K562 (cell line): ENCODE measurements around the gene MLH1. TPM values are rescaled to one million over a fixed set of nuclear protein-coding genes. Genes with fewer than 3 reads are reported as not detected.
A peak's percentile ranks its signal among the peaks of the same experiment; 100 is the strongest.

Experiments used
- CBFB ChIP-seq: sonication (generic); formaldehyde crosslinking; IDR thresholded peaks from 2 replicates; pipeline ENCODE4 v1.4.0; 2020; ENCODE audit warnings: mild to moderate bottlenecking, missing genetic modification reagents
- EP400 ChIP-seq: fragments of 450-650 bp; IDR thresholded peaks from 2 replicates; pipeline ENCODE4 v1.6.1; 2017; ENCODE audit warnings: antibody characterized with exemption, mild to moderate bottlenecking, moderate library complexity
- ESRRB ChIP-seq: fragments of 250-450 bp; sonication (Bioruptor Pico); IDR thresholded peaks from 2 replicates; pipeline ENCODE4 v1.5.0; 2020; ENCODE audit warnings: mild to moderate bottlenecking, moderate library complexity, borderline replicate concordance
- LCOR ChIP-seq: sonication (generic); formaldehyde crosslinking; IDR thresholded peaks from 2 replicates; pipeline ENCODE4 v1.8.0; 2022; ENCODE audit warnings: mild to moderate bottlenecking, missing genetic modification reagents
- PHB ChIP-seq: fragments of 250-450 bp; sonication (Bioruptor Pico); IDR thresholded peaks from 2 replicates; pipeline ENCODE4 v1.5.0; 2021
- PML ChIP-seq: IDR thresholded peaks from 2 replicates; pipeline ENCODE4 v1.6.1; 2012; ENCODE audit warnings: low read length, inconsistent platforms
- SOX6 ChIP-seq: fragments of 450-650 bp; IDR thresholded peaks from 2 replicates; pipeline ENCODE4 v1.6.1; 2014; ENCODE audit warnings: mild to moderate bottlenecking
- polyA plus RNA-seq, 8 experiments: library from polyadenylated mRNA; depleted of rRNA in 4 of 8; stranded (reverse) in 5 of 8; unstranded in 3 of 8; fragments of >200 nt; fragmentation: Nextera tagmentation in 2 of 8; fragmentation: Illumina TruSeq in 1 of 8; extraction: Ambion mirVana in 2 of 8; extraction: Trizol in 1 of 8; gene quantifications; 2 replicates each; pipeline versions ENCODE4 v1.2.1 to v1.2.3, GENCODE V29; 2011 to 2014; ENCODE audit warnings: inconsistent platforms in 1 of 8, missing spikeins in 1 of 8
- total RNA-seq, 7 experiments: library from RNA; depleted of rRNA in 6 of 7; stranded (reverse); fragments of >200 nt in 6 of 7; fragmentation: Illumina TruSeq in 2 of 7; extraction: Trizol in 2 of 7; gene quantifications; 2 replicates each; pipeline versions ENCODE4 v1.2.1 to v1.2.3, GENCODE V29; 2011 to 2021; ENCODE audit warnings: low replicate concordance in 1 of 7
- TF ChIP-seq, protein P1 (sequence below), 2 experiments: fragments of 450-650 bp; IDR thresholded peaks; 2 replicates each; pipeline ENCODE4 v1.6.1; 2018; ENCODE audit warnings: mild to moderate bottlenecking in 2 of 2, low read depth in 1 of 2; ENCODE audit not compliant: partially characterized antibody in 2 of 2
- TF ChIP-seq, protein P2 (sequence below): sonication (generic); formaldehyde crosslinking; IDR thresholded peaks from 2 replicates; pipeline ENCODE4 v1.8.0; 2022; ENCODE audit warnings: missing genetic modification reagents, mild to moderate bottlenecking, borderline replicate concordance
- TF ChIP-seq, protein P3 (sequence below): fragments of 150-350 bp; IDR thresholded peaks from 2 replicates; pipeline ENCODE4 v1.6.1; 2014; ENCODE audit warnings: low read depth, mild to moderate bottlenecking, low read length, borderline replicate concordance
- TF ChIP-seq, protein P4 (sequence below): fragments of 250-450 bp; sonication (Bioruptor Pico); IDR thresholded peaks from 2 replicates; pipeline ENCODE4 v1.9.0; 2021; ENCODE audit warnings: mild to moderate bottlenecking, inconsistent platforms
- TF ChIP-seq, protein P5 (sequence below): fragments of 450-650 bp; IDR thresholded peaks from 2 replicates; pipeline ENCODE4 v1.6.1; 2016; ENCODE audit warnings: antibody characterized with exemption

The MLH1 gene
- total and polyA plus RNA-seq, 9 of the 15 experiments (the other 6 are each of a cell fraction or from before 2014, with no cell fraction given) = 76.4 to 155 (median 117) TPM

DNA sequence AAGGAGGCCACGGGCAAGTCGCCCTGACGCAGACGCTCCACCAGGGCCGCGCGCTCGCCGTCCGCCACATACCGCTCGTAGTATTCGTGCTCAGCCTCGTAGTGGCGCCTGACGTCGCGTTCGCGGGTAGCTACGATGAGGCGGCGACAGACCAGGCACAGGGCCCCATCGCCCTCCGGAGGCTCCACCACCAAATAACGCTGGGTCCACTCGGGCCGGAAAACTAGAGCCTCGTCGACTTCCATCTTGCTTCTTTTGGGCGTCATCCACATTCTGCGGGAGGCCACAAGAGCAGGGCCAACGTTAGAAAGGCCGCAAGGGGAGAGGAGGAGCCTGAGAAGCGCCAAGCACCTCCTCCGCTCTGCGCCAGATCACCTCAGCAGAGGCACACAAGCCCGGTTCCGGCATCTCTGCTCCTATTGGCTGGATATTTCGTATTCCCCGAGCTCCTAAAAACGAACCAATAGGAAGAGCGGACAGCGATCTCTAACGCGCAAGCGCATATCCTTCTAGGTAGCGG lies 452 bp upstream of the MLH1 start, which contains the start of gene EPM2AIP1 (continued):
- TF ChIP-seq, protein P1, sequence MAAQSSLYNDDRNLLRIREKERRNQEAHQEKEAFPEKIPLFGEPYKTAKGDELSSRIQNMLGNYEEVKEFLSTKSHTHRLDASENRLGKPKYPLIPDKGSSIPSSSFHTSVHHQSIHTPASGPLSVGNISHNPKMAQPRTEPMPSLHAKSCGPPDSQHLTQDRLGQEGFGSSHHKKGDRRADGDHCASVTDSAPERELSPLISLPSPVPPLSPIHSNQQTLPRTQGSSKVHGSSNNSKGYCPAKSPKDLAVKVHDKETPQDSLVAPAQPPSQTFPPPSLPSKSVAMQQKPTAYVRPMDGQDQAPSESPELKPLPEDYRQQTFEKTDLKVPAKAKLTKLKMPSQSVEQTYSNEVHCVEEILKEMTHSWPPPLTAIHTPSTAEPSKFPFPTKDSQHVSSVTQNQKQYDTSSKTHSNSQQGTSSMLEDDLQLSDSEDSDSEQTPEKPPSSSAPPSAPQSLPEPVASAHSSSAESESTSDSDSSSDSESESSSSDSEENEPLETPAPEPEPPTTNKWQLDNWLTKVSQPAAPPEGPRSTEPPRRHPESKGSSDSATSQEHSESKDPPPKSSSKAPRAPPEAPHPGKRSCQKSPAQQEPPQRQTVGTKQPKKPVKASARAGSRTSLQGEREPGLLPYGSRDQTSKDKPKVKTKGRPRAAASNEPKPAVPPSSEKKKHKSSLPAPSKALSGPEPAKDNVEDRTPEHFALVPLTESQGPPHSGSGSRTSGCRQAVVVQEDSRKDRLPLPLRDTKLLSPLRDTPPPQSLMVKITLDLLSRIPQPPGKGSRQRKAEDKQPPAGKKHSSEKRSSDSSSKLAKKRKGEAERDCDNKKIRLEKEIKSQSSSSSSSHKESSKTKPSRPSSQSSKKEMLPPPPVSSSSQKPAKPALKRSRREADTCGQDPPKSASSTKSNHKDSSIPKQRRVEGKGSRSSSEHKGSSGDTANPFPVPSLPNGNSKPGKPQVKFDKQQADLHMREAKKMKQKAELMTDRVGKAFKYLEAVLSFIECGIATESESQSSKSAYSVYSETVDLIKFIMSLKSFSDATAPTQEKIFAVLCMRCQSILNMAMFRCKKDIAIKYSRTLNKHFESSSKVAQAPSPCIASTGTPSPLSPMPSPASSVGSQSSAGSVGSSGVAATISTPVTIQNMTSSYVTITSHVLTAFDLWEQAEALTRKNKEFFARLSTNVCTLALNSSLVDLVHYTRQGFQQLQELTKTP (IDR thresholded peaks at IDR 0.05; ENCODE audit: low read depth in 1 of 2, partially characterized antibody in 2 of 2) = peak in 1 of 2 experiments; percentile 67
- TF ChIP-seq CBFB (peak; percentile 87), PML (peak; percentile 80), LCOR (peak; percentile 99), PHB (CRISPR knock-in tag) (peak; percentile 76; the same call in 1 of the 2 replicates), EP400 (0 out of 2 replicates have a peak, but pooled peaks have one; percentile 61), ESRRB (CRISPR knock-in tag) (no peak), SOX6 (peak; percentile 61)
- TF ChIP-seq, protein P2, sequence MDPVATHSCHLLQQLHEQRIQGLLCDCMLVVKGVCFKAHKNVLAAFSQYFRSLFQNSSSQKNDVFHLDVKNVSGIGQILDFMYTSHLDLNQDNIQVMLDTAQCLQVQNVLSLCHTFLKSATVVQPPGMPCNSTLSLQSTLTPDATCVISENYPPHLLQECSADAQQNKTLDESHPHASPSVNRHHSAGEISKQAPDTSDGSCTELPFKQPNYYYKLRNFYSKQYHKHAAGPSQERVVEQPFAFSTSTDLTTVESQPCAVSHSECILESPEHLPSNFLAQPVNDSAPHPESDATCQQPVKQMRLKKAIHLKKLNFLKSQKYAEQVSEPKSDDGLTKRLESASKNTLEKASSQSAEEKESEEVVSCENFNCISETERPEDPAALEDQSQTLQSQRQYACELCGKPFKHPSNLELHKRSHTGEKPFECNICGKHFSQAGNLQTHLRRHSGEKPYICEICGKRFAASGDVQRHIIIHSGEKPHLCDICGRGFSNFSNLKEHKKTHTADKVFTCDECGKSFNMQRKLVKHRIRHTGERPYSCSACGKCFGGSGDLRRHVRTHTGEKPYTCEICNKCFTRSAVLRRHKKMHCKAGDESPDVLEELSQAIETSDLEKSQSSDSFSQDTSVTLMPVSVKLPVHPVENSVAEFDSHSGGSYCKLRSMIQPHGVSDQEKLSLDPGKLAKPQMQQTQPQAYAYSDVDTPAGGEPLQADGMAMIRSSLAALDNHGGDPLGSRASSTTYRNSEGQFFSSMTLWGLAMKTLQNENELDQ = peak; percentile 95
- TF ChIP-seq, protein P3, sequence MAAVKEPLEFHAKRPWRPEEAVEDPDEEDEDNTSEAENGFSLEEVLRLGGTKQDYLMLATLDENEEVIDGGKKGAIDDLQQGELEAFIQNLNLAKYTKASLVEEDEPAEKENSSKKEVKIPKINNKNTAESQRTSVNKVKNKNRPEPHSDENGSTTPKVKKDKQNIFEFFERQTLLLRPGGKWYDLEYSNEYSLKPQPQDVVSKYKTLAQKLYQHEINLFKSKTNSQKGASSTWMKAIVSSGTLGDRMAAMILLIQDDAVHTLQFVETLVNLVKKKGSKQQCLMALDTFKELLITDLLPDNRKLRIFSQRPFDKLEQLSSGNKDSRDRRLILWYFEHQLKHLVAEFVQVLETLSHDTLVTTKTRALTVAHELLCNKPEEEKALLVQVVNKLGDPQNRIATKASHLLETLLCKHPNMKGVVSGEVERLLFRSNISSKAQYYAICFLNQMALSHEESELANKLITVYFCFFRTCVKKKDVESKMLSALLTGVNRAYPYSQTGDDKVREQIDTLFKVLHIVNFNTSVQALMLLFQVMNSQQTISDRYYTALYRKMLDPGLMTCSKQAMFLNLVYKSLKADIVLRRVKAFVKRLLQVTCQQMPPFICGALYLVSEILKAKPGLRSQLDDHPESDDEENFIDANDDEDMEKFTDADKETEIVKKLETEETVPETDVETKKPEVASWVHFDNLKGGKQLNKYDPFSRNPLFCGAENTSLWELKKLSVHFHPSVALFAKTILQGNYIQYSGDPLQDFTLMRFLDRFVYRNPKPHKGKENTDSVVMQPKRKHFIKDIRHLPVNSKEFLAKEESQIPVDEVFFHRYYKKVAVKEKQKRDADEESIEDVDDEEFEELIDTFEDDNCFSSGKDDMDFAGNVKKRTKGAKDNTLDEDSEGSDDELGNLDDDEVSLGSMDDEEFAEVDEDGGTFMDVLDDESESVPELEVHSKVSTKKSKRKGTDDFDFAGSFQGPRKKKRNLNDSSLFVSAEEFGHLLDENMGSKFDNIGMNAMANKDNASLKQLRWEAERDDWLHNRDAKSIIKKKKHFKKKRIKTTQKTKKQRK = no peak
- TF ChIP-seq, protein P4, sequence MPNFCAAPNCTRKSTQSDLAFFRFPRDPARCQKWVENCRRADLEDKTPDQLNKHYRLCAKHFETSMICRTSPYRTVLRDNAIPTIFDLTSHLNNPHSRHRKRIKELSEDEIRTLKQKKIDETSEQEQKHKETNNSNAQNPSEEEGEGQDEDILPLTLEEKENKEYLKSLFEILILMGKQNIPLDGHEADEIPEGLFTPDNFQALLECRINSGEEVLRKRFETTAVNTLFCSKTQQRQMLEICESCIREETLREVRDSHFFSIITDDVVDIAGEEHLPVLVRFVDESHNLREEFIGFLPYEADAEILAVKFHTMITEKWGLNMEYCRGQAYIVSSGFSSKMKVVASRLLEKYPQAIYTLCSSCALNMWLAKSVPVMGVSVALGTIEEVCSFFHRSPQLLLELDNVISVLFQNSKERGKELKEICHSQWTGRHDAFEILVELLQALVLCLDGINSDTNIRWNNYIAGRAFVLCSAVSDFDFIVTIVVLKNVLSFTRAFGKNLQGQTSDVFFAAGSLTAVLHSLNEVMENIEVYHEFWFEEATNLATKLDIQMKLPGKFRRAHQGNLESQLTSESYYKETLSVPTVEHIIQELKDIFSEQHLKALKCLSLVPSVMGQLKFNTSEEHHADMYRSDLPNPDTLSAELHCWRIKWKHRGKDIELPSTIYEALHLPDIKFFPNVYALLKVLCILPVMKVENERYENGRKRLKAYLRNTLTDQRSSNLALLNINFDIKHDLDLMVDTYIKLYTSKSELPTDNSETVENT (CRISPR knock-in tag) = peak; percentile 74; the same call in 1 of the 2 replicates
- TF ChIP-seq, protein P5, sequence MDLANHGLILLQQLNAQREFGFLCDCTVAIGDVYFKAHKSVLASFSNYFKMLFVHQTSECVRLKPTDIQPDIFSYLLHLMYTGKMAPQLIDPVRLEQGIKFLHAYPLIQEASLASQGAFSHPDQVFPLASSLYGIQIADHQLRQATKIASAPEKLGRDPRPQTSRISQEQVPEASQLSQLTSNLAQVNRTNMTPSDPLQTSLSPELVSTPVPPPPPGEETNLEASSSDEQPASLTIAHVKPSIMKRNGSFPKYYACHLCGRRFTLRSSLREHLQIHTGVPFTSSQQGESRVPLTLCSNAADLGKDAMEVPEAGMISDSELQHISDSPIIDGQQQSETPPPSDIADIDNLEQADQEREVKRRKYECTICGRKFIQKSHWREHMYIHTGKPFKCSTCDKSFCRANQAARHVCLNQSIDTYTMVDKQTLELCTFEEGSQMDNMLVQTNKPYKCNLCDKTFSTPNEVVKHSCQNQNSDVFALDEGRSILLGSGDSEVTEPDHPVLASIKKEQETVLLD = 0 out of 2 replicates have a peak, but pooled peaks have one; percentile 58
